ENCODE data around the gene SPX. TPM values are rescaled to one million over a fixed set of nuclear protein-coding genes. Genes with fewer than 3 reads are reported as not detected.

The SPX gene
- total and polyA plus RNA-seq, 4 donors, result 0.25 to 3.7 (median 0.76) TPM

GRCh38 chr12:21547437-21547836 lies 21.3 kb downstream of the SPX start:
- WGBS, result 91% methylated on average over 1 of the region's 1 CpG
- DNase-seq (ENCODE audit: low spot score), result no peak
- no peaks in the 10 kb centered on the region for H3K4me1 ChIP-seq (ENCODE audit: control insufficient read depth in 4 of 4, insufficient read depth in 4 of 4, low read length in 3 of 4)
- H3K9ac ChIP-seq (ENCODE audit: low read depth in 1 of 2, low read length in 2 of 2), result no peak overlapping the region
- H3K27me3 ChIP-seq (ENCODE audit: control insufficient read depth in 4 of 4, insufficient read depth in 4 of 4, low read length in 3 of 4), result no peaks in the 10 kb centered on the region
- H3K36me3 ChIP-seq (ENCODE audit: control insufficient read depth in 4 of 4, insufficient read depth in 3 of 4, low read depth in 1 of 4, low read length in 3 of 4), result peaks cover 0 to 11% (median 6%) of the 10 kb centered on the region in 4 donors
- no peak overlapping the region for H3K27ac ChIP-seq (ENCODE audit: low read depth in 1 of 2, low read length in 2 of 2)
- H3K9me3 ChIP-seq (ENCODE audit: control insufficient read depth in 4 of 4, low read length in 3 of 4), result no peaks in the 10 kb centered on the region
- TF ChIP-seq RAD21 (IDR thresholded peaks at IDR 0.05) (no peak), ATF3 (IDR thresholded peaks at IDR 0.05) (no peak), FOXA1 (IDR thresholded peaks at IDR 0.05) (no peak), HNF4G (IDR thresholded peaks at IDR 0.05) (no peak), EGR1 (IDR thresholded peaks at IDR 0.05; ENCODE audit: low read depth in 2 of 2) (no peak)
- no peak overlapping the region for H3K4me3 ChIP-seq (ENCODE audit: low read depth in 1 of 3, low read length in 3 of 3)

DNA sequence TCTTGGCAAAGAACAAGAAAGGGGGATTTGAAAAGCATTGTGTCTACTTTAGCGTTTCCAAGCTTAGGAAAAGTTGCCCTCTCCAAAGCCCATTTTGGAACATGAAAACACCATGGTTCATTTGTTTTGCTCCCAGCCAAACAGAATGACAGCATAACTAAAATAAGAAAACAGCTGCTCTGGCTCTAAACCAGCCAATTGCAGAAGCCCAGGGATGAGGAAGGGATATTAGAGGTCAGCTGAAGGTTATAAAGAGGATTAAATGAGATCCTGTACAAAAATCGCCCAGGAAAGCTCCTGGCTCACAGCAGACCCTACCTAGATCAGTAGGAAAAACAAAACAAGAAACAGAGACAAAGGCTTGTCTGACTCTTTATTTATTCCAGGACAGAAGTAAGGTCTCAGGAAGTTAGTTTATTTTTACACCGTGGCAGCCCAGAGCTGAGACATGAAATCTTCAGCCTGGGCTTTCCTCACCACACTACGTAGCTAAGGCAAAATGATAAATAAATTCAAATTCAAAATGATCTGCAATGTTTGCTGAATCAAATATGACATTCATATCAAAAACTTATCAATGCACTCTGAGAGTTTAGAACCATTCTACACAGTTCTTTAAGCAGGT lies 25.9 kb downstream of the SPX start:
- no peak for DNase-seq (ENCODE audit: low spot score)
- Histone ChIP-seq H3K9ac (ENCODE audit: low read depth in 1 of 2, low read length in 2 of 2) (no peak overlapping the region), H3K4me3 (ENCODE audit: low read depth in 1 of 3, low read length in 3 of 3) (no peak overlapping the region), H3K36me3 (ENCODE audit: control insufficient read depth in 4 of 4, insufficient read depth in 3 of 4, low read depth in 1 of 4, low read length in 3 of 4) (peaks cover 0 to 11% (median 6%) of the 10 kb centered on the region in 4 donors), H3K4me1 (ENCODE audit: control insufficient read depth in 4 of 4, insufficient read depth in 4 of 4, low read length in 3 of 4) (no peaks in the 10 kb centered on the region), H3K27me3 (ENCODE audit: control insufficient read depth in 4 of 4, insufficient read depth in 4 of 4, low read length in 3 of 4) (no peaks in the 10 kb centered on the region), H3K27ac (ENCODE audit: low read depth in 1 of 2, low read length in 2 of 2) (no peak overlapping the region), H3K9me3 (ENCODE audit: control insufficient read depth in 4 of 4, low read length in 3 of 4) (no peaks in the 10 kb centered on the region)
- 78% methylated on average over 4 of the region's 4 CpGs for WGBS
- no peak for TF ChIP-seq SP1 (IDR thresholded peaks at IDR 0.05)
- TF ChIP-seq REST (IDR thresholded peaks at IDR 0.05), result no peak
- TF ChIP-seq, protein P1, sequence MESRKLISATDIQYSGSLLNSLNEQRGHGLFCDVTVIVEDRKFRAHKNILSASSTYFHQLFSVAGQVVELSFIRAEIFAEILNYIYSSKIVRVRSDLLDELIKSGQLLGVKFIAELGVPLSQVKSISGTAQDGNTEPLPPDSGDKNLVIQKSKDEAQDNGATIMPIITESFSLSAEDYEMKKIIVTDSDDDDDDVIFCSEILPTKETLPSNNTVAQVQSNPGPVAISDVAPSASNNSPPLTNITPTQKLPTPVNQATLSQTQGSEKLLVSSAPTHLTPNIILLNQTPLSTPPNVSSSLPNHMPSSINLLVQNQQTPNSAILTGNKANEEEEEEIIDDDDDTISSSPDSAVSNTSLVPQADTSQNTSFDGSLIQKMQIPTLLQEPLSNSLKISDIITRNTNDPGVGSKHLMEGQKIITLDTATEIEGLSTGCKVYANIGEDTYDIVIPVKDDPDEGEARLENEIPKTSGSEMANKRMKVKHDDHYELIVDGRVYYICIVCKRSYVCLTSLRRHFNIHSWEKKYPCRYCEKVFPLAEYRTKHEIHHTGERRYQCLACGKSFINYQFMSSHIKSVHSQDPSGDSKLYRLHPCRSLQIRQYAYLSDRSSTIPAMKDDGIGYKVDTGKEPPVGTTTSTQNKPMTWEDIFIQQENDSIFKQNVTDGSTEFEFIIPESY (IDR thresholded peaks at IDR 0.05), result no peak
- TF ChIP-seq YY1 (IDR thresholded peaks at IDR 0.05), result no peak
- TF ChIP-seq FOXA2 (IDR thresholded peaks at IDR 0.05), result no peak
- no peak for TF ChIP-seq GABPA (IDR thresholded peaks at IDR 0.05 in 1 of 2, conservative IDR thresholded peaks at IDR 0.05 in 1 of 2)
- no peak for TF ChIP-seq FOXA1 (IDR thresholded peaks at IDR 0.05)
- TF ChIP-seq RAD21 (IDR thresholded peaks at IDR 0.05), result no peak
- TF ChIP-seq HNF4G (IDR thresholded peaks at IDR 0.05), result no peak
- TF ChIP-seq ATF3 (IDR thresholded peaks at IDR 0.05), result no peak
- no peak for TF ChIP-seq CTCF (IDR thresholded peaks at IDR 0.05; ENCODE audit: low read depth, low read length, missing input control)
- no peak for TF ChIP-seq EGR1 (IDR thresholded peaks at IDR 0.05; ENCODE audit: low read depth in 2 of 2)
- TF ChIP-seq, protein P2, sequence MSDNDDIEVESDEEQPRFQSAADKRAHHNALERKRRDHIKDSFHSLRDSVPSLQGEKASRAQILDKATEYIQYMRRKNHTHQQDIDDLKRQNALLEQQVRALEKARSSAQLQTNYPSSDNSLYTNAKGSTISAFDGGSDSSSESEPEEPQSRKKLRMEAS (IDR thresholded peaks at IDR 0.05), result no peak
